Head of caudate nucleus (tissue), 42 donors: Measurements from ENCODE around the gene LHX3.

ENCODE experiments used
- DNase-seq, 42 donors: peaks; one replicate each; pipeline versions ENCODE4 v3.0.0 to v3.0.0-alpha.2; 2020 to 2021; ENCODE audit warnings: mixed read lengths in 7 of 42
- intact Hi-C: fragments of 100-400 bp; cut with DNase I; formaldehyde crosslinking; loops from one replicate; pipeline ENCODE4 v1.15.0; 2022

Gene LHX3

DNA sequence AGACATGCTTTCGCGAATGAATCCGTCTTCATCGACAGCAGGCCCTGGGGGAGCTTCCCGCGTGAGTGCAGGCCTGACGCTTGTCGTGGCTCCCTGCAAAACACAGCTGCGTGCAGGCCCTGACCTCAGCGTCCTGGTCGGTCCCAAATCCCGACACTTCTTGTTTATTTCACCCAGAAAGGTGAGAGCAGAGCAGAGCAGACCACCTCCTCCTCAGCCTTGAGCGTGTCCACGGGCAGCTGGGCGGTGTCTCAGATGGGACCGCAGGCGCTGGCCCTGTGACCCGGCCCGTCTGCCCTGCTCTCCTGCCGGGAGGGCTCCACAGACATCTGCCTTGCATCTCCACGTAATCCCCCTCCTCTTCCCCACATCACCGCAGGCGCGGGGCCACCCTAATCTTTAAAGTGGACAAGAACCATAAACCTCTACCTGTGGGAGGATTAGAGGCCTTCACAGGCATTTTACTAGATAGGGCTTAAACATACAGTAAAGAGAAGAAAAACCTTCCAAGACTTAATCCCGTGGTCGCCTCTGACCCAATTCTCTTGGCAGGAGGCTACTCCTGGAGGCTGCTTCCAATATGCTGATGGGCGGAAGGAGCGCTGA, 7.5 kb upstream of the LHX3 start:
- intact Hi-C loops, result no loop called here

DNA sequence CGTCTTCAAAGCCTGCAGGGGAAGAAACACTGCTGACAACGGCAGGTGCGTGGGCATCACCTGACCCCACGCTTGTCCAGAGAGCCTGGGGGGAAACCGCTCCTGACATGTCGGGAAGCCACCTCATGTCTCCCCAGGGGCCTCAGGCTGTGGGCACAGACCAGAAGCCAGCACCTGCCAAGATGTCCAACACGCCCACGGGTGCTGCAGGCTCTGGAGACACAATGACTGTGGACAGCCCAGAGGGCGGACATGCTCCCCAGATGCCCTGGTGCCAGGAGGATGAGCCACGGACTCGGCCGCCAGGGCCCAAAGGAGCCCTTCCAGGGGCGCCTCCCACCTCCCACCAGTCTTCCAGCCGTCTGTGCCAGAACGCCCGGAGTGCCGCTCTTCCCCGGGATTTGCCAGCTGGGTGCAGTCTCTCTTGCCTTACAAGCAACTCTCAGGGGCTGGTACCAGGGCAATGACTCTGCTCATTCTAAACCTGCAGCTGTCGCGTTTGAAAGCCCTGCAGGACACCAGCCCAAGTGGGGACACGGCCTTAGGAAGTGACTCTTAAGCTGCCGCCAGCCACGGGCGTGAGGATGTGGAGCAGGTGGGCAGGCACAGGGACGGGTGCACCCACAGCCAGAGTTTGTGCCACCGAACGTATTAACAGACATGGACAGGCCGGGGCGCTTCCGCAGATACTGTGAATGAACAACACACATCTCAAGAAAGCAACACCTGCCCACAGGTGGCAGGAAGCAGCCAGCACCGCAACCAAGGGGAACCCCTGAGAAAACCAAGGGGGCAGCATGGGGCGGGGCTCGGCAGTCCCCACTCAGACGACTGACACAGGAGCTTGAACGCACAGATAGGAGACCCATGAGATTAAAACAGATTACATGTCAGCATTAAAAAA, 6.8 kb upstream of the LHX3 start:
- intact Hi-C loops, result no loop called here
- no peak for DNase-seq

More for the DNA sequence above, 7.5 kb upstream of the LHX3 start:
- DNase-seq, result no peak

DNA sequence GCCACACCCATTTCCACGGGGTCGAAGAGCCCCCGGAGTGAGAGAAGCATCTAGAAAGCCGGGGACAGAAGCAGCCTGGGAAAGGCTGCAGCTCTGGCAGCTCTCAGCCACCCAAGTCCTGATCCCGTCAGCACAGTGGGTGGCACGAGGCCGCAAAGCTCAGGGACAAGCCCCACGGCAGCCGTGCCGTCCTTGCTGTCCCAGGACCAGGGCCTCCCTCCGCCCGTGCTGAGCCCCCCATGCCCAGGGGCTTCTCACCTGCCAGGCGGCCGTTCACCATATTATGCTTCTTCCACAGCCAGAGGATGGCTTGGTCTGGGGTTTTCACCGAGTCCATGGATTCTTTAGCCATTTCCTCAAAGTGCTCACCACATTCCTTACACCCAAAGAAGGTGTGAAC, 6.1 kb upstream of the LHX3 start:
- no peak for DNase-seq
- intact Hi-C loops, result no loop called here

DNA sequence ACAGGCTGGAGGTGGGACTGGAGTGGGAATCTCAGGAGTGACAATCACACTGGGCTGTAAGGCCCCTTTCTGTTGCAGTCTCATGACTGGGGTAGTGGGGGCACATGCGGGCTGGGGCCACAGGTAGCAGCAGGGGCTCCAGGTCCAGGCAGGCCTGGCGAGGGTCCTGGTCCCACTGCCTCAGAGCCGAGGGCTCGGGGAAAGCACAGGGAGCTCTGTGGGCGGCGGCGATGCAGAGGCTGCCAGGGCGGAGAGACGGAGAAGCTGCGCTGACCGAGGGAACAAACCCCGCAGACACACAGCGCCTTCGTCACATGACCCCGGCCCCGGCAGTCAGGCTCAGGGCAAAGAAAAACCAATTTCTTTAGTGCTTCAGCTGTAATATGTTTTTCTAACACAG, 5.3 kb upstream of the LHX3 start:
- DNase-seq, result no peak
- intact Hi-C loops, result no loop called here

DNA sequence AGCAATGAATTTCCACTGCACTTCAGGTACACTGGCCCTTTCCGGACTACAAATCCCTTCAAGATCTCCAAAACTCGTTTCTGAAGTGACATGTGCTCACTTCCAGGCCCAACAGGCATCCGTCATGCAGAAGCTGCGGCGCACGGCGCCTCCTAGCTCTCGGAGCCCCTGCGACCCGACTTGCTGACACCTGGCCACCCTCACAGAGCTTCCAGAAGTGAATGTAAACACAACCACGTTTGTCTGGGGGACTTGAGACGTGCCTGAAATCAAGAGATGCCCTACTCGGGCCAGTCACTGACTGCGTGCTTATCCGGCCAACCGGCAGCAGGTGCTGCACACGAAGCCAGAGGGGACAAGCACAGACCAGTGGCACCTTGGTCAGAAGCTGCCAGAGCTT, 4.9 kb upstream of the LHX3 start:
- intact Hi-C loops, result no loop called here
- DNase-seq, result no peak

DNA sequence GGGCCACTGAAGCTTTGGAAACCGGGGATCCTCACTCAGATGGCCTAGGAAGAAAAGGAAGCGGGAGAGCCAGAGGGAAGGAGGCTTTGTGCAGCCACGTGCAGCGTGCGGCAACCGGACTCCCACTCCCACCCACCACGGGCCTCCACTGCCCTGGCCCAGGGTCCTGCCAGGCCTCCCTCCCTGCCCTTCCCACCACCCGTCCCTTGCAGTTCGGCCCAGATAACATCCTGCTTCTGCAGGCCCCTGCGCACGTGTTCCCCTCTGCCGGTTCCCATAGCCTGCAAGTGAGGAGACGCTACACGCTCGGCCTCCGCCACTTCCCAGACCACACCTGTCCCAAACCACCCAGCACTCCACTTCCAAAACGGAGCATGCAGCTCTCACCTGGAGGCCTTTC, 4.3 kb upstream of the LHX3 start:
- DNase-seq, result no peak
- intact Hi-C loops, result no loop called here

DNA sequence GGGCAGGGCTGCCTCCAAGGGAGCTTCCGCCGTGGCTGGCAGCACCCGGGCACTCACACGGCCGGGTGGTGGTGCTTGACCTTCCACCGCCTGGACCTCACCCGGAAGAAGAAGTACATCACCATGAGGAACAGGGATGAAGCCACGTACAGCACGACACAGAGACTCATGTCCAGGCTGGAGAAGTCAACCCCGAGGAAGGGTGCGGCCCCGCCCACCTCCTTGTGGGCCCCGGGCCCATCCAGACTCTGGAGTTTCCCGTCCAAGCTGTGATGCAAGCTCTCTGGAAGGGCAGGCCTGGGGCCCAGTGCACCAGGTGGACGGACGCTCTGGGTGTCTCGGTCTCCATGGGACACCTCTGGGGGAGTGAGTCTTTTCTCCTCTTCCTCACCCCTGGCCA, 3.7 kb upstream of the LHX3 start:
- DNase-seq, result no peak
- intact Hi-C loops, result no loop called here

DNA sequence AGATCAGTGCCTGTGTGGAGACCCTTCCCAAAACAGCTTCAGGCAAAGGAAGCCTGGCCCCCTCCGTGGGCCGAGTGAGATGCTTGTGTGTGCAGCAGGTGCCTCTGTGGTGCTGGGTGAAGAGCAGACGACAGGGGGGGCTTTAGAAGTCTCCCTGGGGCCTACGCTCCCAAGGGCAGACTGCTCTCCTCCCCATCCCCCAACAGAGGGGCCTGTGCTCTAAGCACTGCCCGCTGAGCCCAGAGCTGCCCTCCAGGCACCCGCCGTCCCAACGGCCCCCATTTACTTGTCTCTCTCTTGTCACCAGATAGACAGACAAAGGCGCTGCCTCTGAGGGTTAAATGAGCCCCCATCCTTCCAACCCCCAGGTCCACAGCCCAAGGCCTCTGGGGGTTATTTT, 2.7 kb upstream of the LHX3 start:
- no peak for DNase-seq
- intact Hi-C loops, result no loop called here

DNA sequence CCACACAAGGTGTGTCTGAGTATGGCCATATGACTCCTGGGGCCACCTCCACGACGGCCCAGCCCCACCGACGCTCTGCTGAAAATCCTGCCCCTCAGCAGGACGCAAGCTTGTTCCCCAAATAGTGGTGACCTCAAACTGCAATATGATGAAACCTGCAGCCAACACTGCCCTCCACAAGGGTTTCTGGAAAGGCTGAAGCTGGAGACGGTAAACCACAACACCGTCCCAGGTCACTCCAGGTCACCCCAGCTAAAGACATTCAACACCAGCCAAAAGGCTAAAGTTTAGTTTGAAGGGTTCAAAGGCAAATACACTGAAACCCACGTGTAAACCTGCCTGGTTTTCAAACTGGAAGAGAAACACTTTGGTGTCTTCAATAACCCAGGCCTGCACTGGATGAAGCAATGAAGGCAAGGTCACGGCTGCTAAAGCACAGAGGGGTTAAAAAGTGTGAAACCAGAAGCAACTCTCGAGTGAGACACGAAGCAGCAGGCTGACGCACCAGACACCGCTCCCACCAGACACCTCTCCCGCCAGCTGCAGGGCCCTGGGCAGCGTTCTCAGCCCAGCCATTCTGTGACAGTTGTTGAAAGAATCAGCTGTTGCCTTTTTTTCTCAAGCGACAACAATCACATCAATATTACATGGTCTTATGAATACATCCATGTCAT, 1.8 kb upstream of the LHX3 start:
- DNase-seq, result no peak
- intact Hi-C loops, result no loop called here

DNA sequence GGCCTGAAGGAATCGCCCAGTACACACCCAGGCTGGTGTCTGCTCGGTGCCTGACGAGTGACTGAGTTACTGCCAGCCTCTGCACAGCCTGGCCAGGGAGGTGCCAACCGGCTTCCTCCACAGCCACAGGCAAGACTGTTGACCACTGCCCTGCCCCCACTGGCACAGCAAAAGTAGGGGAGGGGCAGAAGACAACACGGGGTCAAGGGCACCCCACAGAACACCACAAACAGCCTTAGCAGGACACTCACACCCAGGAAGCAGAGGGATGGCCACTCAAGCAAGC, 722 bp upstream of the LHX3 start:
- DNase-seq, result no peak
- intact Hi-C loops, result no loop called here

DNA sequence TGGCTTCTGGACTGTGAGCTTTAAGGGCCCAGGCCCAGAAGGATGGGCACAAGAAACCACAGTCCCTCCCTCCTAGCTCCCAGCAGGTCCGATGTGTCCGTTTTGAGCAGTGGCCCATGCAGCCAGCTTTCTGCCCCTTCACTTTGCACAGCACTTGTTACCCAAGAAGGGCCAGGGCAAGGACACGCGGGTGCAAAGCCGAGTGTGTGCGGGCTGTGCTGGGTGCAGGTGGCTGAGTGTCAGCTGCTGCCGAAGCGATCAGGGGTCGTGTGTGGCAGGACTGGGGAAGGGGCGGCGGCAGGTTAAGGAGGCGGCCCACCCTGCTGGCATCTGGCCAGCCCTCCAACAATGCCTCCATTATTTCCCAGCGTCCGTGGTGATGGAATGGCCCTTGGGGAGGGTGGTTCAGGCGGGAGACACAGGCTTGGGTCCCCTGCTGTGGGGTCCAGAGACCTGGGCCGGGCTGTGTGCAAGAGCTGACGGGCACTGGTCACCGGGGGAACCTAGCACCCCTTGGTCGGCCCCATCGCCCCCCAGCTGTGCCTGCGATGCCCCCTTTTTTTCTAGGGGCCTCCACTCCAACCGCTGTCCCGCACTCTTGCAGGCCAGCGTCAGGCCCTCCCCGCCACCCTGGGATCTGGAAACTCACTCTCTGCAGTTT, 653 bp downstream of the LHX3 start:
- intact Hi-C loops, result no loop called here
- DNase-seq, result no peak

DNA sequence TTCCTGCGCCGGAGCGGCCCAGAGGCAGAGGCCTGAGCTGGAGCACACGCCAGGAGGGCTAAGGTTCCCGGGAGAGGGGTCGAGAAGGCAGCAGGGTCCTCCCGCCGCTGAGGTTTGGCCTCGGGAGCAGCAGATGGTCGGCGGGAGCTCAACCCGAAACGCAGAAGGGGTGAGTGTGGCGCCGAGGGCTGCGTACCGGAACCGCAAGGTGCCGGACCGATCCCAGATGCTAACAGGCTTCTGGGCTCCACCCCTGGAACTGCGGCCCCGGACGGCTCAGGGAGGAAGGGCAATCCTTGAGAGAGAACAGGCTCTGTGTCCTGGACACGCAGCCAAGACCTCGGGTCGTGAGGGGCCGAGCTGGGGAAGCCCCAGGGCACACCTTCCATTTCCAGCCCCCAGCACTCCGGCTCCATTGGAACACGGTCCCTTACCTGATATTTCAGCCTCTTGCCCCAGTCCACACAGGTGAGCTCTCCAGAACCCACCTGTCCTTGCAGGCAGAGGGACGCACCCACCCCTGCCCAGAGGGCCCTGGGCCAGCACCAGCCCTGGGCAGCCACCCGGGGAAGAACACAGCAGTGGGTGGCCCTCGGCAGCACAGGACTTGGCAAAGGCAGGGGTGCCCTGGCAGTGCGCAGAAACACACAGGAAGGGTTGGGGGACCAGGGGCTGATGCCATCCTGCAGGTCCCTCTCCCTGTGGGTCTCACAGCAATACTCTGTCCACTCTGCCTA, 1.4 kb downstream of the LHX3 start:
- no peak for DNase-seq
- intact Hi-C loops, result no loop called here

DNA sequence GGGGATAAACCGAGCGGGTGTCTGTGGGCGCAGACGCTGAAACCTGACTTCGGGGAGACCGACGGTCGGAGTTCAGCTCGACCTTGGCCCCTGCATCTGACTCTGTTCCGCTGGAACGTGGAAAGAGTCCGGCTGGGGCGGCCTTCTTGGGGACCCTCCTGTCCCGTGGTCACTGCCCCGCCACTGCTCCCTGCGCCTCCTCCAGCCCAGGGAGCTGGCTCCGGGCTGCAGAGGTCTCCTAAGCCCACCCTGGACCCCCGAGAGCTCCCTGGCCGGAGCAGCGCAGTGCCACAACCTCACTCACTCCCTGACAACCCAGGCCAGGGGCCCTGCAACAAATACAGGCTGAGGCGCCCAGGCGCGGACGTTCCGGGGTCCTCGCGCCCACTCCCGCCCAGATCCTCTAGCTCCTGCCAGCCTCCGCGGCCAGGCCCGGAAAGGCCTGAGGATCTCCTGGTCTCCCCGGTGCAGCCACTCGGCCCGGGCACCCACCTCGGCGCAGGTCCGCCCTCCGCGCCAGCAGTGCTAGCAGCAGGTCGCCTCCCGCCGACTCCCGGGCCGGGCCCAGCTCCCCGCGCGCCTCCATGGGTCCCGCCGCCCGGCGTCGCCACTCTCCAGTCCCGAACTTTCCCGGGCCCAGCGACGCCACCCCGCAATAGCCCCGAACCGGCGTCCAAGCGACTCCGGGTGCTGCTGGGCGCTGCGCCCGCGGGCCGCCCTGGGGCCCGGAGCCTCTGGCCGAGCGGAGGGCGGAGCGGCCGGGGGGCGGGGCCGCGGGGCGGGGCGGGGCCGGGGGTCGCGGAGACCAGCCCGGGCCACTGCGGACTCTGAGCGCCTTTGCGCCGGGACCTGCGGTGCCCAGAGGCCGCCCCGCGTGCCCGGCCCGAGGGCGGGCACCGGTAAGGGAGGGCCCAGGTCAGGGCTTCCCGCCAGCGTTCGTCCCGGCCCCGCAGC, 2.2 kb downstream of the LHX3 start:
- no peak for DNase-seq
- intact Hi-C loops, result no loop called here

DNA sequence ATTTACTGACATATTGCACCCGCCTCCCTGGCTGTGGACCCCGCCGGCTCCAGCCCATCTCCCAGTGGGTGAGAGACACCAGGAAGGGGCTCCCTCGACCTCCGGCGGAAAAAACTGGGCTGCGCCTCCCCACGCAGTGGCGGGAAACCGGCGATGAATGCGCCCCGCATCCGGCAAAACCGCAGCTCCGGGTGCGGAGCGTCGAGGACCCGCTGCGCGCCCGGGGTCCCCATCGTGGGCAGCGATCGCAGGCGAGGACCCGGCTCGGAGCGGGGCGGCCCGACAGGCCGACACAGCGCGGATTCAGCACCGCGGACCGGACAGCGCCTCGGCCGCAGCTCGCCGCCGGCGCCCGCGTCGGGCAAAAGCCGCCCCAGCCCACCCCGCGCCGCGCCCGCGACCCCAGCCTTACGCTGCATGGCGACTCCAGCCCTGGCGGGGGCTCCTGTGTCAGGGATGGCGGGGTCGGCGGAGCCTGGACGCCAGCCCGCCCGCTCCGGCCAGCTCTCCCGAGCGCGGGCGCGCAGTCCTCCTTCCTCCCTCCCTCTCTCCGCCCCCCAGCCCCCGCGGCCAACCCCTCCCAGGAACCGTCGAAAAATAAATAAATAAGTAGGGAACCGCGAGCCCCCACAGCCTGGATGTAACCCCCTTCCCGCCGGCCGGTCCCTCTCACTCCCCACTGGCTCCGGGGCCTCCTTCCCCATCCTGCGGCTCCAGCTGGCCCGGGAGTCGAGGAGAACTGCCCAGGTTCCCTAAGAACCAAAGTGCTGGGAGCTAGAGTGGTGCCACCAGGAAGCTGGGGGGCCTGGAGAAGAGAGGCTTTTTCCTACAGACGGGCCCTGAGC, 3.1 kb downstream of the LHX3 start:
- peak in 2 of 42 donors; percentile 6 to 24 for DNase-seq
- intact Hi-C loops, result no loop called here

DNA sequence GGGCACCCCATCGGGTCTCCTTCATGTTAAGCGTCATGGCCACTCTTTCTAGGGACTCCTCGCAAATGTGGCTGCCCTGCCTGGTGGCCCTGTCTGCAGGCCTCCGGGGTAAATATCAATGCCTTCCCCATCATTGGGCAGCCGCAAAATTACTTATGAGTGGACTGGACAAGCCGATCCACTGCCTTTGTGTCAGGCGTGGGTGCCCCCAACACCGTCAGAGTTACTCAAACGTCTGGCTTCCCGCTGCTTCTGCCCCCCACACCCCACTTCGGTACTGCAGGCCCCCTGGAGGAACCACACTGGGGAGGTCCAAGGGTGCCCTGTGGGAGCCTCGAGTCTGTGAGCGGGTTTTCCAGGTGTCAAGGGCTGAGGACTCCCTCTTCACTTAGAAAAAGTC, 3.8 kb downstream of the LHX3 start:
- intact Hi-C loops, result no loop called here

DNA sequence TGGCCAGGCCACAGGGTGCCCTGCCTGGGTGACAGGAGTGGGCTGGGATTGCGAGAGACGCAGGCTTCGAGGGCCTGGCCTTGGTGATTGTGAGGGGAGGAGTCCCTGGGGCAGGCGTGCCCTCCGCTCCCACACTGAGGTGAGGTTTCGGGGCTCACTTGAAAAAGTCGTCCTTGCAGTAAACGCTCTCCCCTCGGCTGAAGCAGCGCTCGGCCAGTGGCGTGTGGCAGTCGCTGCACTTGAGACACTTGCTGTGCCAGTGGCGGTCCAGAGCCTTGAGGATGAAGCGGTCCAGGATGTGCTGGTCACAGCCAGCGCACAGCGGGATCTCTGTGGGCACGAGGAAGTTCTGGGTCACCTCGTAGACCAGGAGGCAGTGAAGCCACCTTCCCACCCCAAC, 4.5 kb downstream of the LHX3 start:
- no peak for DNase-seq
- intact Hi-C loops, result no loop called here

More for the DNA sequence above, 3.8 kb downstream of the LHX3 start:
- no peak for DNase-seq
